Activated T-cell treated with anti-CD3 and anti-CD28 coated beads, Interleukin-2, amount 50 U/mL, for 4 hours (primary cell): ENCODE measurements around the gene PPIF. TPM values are rescaled to one million over a fixed set of nuclear protein-coding genes. Genes with fewer than 3 reads are reported as not detected.
A peak's percentile ranks its signal among the peaks of the same experiment; 100 is the strongest.

Source experiments
- ATAC-seq, 2 donors: fragments of 200-7000 bp; cut with Tn5 transposase; one replicate each; pipeline ENCODE4 v1.10.0; 2021
- DNase-seq: peaks from one replicate; pipeline ENCODE4 v3.0.0-alpha.2; 2020
- H3K27me3 Mint-ChIP-seq: one replicate; pipeline ENCODE4 v1.8.0; 2021; ENCODE audit warnings: low read depth, mixed read lengths
- H3K36me3 Mint-ChIP-seq: one replicate; pipeline ENCODE4 v1.8.0; 2022; ENCODE audit warnings: mixed read lengths; ENCODE audit not compliant: insufficient read depth
- H3K4me1 Mint-ChIP-seq: one replicate; pipeline ENCODE4 v1.8.0; 2021; ENCODE audit warnings: low read depth, mixed read lengths
- H3K4me3 Mint-ChIP-seq: one replicate; pipeline ENCODE4 v1.8.0; 2021; ENCODE audit warnings: mild to moderate bottlenecking, moderate library complexity, mixed read lengths
- H3K9me3 Mint-ChIP-seq: one replicate; pipeline ENCODE4 v1.8.0; 2021; ENCODE audit warnings: mixed read lengths
- total RNA-seq, 3 donors: library from RNA; stranded (reverse); gene quantifications; one replicate each; pipeline ENCODE4 v1.2.1, GENCODE V29; 2021

The PPIF gene
- total RNA-seq, 3 donors from 2014 or later: 199 to 232 (median 203) TPM

DNA sequence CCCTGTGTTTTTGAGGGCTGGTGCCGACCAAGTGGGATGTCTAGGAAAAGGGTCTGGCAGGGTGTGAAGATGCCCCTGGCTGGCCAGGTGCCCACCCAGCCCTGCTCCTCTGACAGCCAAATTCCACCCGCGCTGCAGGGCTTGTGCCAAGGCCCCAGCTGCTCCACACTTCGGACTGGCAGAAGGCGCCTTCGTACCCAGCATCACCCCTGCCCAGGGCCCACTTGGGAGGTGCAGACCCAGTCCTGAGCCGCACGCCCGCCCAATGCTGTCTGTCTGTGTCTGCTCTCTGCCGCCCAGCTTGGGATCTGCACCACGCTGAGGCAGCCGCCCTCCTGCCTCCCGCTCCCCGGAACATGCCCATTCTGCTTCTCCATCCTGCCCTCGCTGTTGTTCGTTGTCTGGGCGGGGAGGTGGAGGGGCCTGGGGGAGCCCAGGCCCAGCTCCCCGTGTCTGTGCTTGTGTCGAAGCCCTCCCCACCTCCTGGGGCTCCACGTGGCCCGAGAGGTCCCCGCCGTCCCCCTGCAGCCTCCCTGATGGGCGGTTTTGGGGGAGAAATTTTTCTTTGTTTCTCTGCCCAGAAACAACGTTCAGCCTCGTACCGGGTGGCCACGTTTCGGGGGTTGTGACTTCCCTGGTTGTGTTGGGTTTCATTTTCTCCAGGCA, 36.9 kb upstream of the PPIF start:
- ATAC-seq (no peak), DNase-seq (no peak)
- Mint-ChIP-seq H3K27me3 (no peaks in the 10 kb centered on the region), H3K4me3 (no peak overlapping the region), H3K36me3 (peaks cover 26% of the 10 kb centered on the region), H3K9me3 (no peaks in the 10 kb centered on the region), H3K4me1 (peaks cover 1% of the 10 kb centered on the region)

DNA sequence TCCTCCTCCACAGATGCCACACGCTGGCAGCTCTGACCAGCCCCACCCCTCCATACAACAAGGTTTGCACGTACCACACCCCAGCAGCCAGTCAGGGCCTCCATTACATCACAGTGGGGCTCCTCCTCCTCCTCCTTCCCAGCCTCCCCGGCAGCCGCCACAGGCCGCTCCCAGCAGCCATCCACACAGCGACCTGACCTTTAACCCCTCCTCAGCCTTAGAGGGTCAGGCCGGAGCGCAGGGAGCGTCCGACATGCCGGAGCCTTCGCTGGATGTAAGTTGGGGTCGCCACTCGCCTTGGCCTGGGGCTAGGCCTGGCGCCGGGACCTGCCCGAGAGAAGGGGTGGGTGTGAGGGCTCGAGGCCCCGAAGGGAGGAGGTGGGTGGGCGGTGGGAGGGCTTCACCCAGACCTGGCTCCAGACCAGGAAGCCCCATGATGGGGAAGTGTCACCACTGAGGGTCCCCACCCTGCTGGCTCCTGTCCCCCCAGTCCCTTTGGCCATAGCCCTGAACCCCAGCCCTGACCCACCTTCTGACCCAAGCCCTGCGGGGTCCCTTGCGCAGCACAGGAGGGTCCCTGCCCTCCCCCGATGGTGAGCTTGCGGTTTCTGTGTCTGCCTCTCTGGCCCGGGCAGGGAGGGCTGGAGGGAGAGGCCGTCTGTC, 36.2 kb upstream of the PPIF start:
- Mint-ChIP-seq H3K4me1 (peaks cover 8% of the 10 kb centered on the region), H3K36me3 (peaks cover 31% of the 10 kb centered on the region), H3K9me3 (no peaks in the 10 kb centered on the region), H3K4me3 (no peak overlapping the region), H3K27me3 (no peaks in the 10 kb centered on the region)
- ATAC-seq (no peak), DNase-seq (no peak)

DNA sequence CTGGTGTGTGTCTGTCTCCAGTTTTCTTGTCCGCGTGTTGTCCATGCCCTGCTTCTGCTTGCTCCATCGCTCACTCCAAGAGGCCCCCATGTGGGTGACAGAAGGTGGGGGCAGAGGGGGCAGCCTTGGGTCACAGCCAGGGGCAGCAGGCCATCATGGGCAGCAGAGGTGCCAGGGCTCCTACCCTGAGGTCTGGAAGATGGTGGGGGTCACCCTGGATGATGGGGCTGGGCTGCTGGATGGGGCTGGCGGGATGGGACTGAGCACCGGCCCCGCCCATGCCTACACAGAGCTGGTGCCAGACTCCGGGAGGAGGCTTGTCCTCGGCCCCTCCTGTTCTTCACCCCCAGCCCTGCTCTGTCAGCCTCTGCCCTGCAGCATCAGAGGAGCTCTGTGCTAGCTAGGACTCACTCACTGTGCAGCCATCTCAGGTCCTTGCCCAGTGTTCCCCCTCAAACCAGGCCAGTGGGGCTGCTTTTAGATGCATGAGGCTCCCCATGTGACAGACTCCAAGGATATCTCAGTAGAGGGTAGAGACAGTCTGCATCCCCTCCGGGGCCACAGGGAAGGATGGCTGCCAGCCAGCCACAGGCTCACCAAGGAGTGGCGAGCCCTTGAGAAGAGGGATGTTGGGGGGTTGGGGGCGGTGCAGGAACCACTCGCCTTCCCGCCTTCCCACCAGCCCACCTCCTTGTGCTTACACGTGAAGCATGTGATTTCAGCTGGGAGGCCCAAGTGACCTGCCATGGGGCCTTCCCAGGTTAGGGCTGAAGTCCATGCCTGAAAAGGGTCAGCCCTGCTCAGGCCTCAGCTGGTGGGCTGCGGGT, 35.5 kb upstream of the PPIF start:
- H3K4me3 Mint-ChIP-seq: no peak overlapping the region
- no peaks in the 10 kb centered on the region for H3K9me3 Mint-ChIP-seq
- H3K4me1 Mint-ChIP-seq: peaks cover 14% of the 10 kb centered on the region
- peaks cover 31% of the 10 kb centered on the region for H3K36me3 Mint-ChIP-seq
- no peak for ATAC-seq
- DNase-seq: no peak
- no peaks in the 10 kb centered on the region for H3K27me3 Mint-ChIP-seq

DNA sequence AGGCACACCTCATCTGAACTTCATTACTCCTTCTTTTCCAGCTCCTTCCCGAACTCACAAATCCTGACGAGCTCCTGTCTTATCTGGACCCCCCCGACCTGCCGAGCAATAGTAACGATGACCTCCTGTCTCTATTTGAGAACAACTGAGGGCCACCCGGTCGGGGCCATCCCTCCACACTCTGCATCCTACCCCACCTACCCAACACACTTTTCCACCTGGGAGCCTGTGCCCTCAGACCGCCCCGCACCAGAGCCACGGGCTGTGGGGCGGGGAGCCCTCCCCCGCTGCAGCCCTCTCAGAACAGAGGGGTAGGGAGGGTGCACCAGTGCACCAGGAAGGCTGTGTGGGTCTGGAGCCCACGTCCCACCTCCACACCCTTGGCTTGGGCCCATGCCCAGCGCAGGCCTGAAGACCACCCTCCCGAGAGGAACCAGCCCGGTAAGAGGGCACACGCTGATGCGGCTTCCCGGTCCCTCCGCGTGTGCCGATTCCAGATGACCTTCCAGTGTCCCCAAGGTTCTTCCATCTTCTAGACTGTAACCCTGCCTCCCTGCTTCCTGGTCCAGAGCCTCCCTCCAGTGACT, 34.6 kb upstream of the PPIF start:
- DNase-seq (no peak), ATAC-seq (no peak)
- peaks cover 29% of the 10 kb centered on the region for H3K36me3 Mint-ChIP-seq
- no peaks in the 10 kb centered on the region for H3K9me3 Mint-ChIP-seq
- H3K27me3 Mint-ChIP-seq: no peaks in the 10 kb centered on the region
- H3K4me1 Mint-ChIP-seq: peaks cover 23% of the 10 kb centered on the region
- no peak overlapping the region for H3K4me3 Mint-ChIP-seq

DNA sequence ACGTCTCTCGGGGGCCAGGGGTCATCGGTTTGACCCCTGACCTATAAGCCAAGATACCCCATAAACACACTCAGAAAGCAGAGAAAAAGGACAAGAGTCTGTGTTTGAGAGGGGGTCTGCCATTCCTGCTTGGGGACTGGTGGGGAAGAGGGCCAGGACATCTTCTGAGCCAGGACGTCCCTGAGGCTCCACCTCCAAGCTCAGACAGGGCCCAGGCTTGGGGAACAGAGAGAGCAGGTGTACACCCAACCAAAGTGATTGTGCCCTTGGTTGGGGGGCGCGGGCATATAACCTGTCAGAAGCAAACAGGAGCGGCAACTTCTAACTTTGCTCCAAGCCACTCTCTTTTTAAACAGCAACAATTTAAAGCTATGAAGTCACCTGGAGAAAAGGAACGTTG, 33.9 kb upstream of the PPIF start:
- ATAC-seq: no peak
- DNase-seq: no peak
- peaks cover 30% of the 10 kb centered on the region for H3K4me1 Mint-ChIP-seq
- H3K4me3 Mint-ChIP-seq: no peak overlapping the region
- peaks cover 24% of the 10 kb centered on the region for H3K36me3 Mint-ChIP-seq
- no peaks in the 10 kb centered on the region for H3K27me3 Mint-ChIP-seq
- H3K9me3 Mint-ChIP-seq: no peaks in the 10 kb centered on the region

DNA sequence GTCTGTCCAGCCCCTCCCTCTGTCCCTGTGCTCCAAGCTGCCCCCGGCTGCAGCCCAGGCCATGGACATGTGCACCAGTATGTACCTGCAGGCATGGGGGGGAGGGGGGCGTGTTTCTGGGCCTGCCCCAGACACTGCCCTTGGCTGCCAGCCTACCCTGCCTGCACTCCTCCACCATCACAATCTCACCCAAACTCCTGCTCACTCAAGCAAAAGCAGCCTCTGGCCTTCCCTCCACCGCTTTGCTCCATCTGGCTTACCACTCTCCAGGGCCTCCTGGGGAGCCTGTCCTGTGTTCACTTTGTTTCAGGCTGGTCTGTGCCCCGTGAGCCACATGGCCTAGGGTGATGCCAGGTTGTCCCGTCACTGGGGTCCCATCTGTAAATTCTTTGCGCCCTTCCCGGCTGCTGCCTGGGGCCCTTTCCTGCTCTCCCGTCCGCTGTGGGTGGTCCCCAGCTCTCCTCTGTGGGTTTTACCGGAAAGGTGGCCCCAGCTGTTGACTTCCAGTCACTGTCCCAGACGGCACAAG, 33.3 kb upstream of the PPIF start:
- DNase-seq: no peak
- peaks cover 3% of the 10 kb centered on the region for H3K9me3 Mint-ChIP-seq
- H3K4me3 Mint-ChIP-seq: no peak overlapping the region
- peaks cover 36% of the 10 kb centered on the region for H3K4me1 Mint-ChIP-seq
- no peak for ATAC-seq
- H3K36me3 Mint-ChIP-seq: peaks cover 20% of the 10 kb centered on the region
- no peaks in the 10 kb centered on the region for H3K27me3 Mint-ChIP-seq

DNA sequence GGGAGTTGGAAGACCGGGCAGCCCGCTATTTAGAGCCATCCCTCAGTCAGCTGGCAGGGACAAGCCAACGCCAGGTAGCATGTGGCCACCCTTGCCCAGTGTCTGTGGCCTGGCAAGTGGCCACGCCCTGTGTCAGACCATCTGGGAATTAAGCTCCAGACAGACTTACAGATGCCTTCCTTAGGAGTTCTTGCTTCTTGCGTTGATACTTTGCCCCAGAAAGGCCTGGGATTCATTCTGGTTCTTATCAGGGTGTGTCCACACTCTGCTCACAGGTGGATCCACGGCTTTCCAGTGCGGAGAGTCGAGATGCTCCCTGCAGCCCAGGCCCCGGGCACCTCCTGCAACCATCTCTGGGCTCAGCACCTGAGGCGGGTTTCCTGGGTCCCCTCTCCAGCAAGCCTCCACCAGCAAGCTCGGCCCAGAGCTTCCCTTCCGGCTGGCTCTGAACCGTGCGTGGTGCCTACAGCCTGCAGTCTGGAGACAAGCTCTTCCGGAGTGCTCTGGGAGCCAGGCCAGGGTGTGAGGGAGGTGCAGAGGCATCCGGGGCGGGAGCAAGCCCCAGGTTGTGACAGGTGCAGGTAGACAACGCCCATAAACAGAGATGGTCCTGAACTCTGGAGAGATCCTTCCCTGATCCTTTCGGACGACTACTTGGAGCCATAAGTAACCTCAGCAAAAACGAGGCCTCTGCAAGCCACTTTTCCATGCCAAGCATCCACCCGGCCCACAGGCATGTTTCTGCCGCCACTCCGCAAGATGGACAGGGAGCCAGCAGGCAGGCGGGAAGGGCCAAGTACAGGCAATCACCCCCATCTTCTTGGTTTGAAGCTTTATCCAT, 32.3 kb upstream of the PPIF start:
- H3K4me3 Mint-ChIP-seq: no peak overlapping the region
- H3K27me3 Mint-ChIP-seq: no peaks in the 10 kb centered on the region
- peaks cover 46% of the 10 kb centered on the region for H3K4me1 Mint-ChIP-seq
- DNase-seq (no peak), ATAC-seq (no peak)
- peaks cover 9% of the 10 kb centered on the region for H3K9me3 Mint-ChIP-seq
- peaks cover 15% of the 10 kb centered on the region for H3K36me3 Mint-ChIP-seq

DNA sequence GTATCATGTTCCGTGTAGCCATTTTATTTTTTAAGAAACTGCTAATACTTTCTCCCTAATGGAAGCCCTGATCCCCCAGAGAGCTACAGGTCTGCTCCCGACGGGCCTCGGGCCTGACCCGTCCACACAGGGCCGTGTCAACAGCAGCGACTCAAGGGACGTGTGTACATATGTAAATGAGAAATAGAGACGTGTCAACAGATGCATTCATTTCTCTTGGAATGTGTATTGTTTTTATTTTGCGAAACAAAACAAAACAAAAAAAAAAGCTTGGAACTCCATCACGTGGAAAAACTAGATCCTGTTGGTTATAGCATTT, 31.7 kb upstream of the PPIF start:
- no peak overlapping the region for H3K4me3 Mint-ChIP-seq
- DNase-seq (no peak), ATAC-seq (no peak)
- peaks cover 52% of the 10 kb centered on the region for H3K4me1 Mint-ChIP-seq
- no peaks in the 10 kb centered on the region for H3K27me3 Mint-ChIP-seq
- H3K9me3 Mint-ChIP-seq: peaks cover 9% of the 10 kb centered on the region
- H3K36me3 Mint-ChIP-seq: peaks cover 15% of the 10 kb centered on the region

DNA sequence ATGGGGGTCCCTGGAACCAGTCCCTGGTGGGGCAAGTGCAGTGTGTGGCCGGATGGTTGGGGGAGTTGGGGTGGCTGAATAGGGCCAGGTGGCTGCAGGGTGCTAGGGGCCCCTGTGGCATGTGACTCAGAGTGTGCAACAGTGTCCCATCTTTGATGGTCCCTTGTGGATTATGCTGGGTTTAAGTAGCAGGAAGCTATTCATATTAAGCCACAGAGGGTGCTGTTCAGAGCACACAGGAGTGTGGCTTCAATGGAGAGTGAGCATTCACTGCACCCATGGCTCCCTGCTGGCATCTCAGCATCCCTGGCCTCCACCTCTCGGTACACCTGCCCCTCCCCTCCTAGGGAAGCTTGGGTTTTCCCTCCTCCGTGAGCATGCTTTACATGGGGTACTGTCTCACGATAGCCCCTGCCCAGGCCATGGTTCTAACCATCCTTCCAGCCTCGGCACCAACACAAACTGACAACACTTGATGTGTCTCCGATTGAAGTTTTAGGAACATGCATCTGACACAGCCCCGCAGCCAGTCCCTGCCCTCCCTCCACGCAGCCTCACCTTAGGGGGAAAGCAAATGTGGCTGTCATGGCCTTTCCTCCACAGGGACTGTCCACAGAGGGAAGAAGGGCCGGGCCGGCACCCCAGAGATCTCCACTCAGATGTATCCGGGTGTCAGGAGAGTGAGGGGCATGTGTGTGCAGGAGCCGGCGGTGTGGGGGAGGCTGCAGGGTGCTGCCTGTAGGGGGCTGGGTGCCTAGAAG, 30.4 kb upstream of the PPIF start:
- no peak for DNase-seq
- H3K36me3 Mint-ChIP-seq: peaks cover 13% of the 10 kb centered on the region
- peak; percentile 25 to 46 for ATAC-seq
- H3K4me1 Mint-ChIP-seq: peaks cover 65% of the 10 kb centered on the region
- H3K27me3 Mint-ChIP-seq: no peaks in the 10 kb centered on the region
- H3K9me3 Mint-ChIP-seq: peaks cover 9% of the 10 kb centered on the region
- H3K4me3 Mint-ChIP-seq: peak overlapping the region; percentile 71

DNA sequence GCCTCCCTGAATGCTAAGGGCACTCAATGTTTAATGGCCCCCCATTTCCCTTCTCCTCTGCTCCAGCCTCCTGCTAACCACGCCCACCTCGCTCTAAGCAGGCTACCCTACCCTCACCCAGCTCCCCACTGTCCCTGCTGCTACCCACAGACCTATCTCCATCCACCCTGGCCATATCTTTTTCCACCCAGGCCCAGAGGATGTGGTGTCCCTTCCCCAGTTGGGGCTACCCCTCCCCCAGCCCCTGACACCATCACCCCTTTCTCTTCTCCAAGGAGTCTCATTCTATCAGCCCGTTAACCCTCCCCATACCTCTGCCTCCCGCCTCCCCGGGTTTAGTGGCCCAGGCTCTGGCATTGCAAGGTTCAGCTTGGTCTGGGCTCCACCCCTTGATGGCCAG, 28.9 kb upstream of the PPIF start:
- no peak for ATAC-seq
- Mint-ChIP-seq H3K9me3 (peaks cover 9% of the 10 kb centered on the region), H3K4me1 (peaks cover 80% of the 10 kb centered on the region), H3K4me3 (peak overlapping the region; percentile 71), H3K36me3 (peaks cover 6% of the 10 kb centered on the region), H3K27me3 (no peaks in the 10 kb centered on the region)
- no peak for DNase-seq

DNA sequence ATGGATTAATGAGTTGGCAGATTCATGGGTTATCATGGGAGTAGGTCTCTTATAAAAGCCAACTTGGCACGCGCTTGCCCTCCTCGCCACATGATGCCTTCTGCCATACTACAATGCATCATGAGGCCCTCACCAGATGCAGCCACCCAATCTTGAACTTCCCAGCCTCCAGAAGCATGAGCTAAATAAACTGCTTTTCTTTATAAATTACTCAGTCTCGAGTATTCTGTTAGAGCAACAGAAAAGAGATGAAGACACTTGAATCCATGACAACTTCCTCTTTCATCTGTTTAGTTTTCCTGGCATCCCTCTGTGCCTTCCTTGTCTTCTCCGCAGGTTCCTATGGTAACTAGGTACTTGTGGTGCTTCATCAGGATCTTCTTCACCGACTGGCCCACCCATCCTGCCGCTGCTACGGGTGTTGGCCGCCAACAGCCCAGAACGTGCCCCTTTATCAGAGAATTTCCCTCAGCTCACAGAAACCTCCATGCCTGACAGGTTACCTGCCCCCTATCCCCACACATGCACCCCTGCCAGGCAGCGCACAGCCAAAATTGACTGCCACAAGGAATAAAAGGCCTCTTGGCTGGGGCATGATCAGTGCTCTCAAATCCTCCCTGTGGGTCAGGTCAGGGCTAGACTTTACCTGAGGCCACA, 28.0 kb upstream of the PPIF start:
- no peak for ATAC-seq
- Mint-ChIP-seq H3K36me3 (peaks cover 5% of the 10 kb centered on the region), H3K27me3 (no peaks in the 10 kb centered on the region), H3K4me3 (no peak overlapping the region), H3K4me1 (peaks cover 89% of the 10 kb centered on the region), H3K9me3 (peaks cover 9% of the 10 kb centered on the region)
- DNase-seq: no peak

DNA sequence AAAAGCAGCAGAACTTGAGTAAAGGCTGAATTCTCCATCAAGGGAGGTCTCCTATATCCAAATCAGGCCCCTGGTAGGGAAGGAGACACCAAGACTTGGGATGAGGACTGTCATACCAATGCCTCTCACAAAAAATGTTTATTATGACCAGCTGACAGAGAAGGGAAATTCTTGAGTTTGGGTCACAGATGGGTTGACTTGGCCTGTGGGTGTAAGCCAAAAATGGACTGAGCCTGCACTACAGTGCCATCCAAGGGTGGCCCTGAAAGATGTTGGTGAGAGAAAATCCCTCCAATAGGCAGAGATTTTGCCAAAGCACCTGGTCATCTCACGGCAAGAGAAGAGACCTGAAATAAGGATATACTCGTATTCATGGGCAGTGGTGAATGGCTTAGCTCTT, 27.0 kb upstream of the PPIF start:
- Mint-ChIP-seq H3K27me3 (no peaks in the 10 kb centered on the region), H3K4me1 (peaks cover 96% of the 10 kb centered on the region), H3K9me3 (peaks cover 9% of the 10 kb centered on the region), H3K36me3 (peaks cover 5% of the 10 kb centered on the region), H3K4me3 (no peak overlapping the region)
- DNase-seq (no peak), ATAC-seq (no peak)
